ENCODE data around the gene ULK1.

ULK1 gene

DNA sequence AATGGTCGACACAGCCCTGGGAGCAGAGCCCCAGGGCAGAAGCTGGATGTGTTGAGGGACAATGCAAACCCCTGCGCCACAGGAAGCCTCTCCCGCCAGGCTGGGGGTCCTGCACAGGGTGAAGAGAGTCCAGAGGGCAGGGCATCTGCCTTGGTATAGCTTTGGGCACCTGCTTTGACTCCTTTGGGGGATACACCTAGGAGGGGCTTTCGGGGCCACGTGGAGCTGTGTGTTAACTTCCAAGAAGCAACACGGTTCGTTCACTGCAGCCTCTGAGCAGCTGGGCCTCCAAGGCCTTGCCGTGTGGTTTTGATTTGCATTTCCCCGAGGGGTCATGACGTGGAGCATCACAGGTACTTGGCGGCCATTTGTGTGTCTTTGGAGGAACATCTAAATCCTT lies 28.8 kb downstream of the ULK1 start:
- H3K4me3 ChIP-seq (ENCODE audit: low read depth, low read length) = no peak overlapping the region
- in situ Hi-C loops (cut with HindIII; ENCODE audit: low sequenced_read_pairs) = no loop called here
- TF ChIP-seq, protein P1, sequence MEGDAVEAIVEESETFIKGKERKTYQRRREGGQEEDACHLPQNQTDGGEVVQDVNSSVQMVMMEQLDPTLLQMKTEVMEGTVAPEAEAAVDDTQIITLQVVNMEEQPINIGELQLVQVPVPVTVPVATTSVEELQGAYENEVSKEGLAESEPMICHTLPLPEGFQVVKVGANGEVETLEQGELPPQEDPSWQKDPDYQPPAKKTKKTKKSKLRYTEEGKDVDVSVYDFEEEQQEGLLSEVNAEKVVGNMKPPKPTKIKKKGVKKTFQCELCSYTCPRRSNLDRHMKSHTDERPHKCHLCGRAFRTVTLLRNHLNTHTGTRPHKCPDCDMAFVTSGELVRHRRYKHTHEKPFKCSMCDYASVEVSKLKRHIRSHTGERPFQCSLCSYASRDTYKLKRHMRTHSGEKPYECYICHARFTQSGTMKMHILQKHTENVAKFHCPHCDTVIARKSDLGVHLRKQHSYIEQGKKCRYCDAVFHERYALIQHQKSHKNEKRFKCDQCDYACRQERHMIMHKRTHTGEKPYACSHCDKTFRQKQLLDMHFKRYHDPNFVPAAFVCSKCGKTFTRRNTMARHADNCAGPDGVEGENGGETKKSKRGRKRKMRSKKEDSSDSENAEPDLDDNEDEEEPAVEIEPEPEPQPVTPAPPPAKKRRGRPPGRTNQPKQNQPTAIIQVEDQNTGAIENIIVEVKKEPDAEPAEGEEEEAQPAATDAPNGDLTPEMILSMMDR (IDR thresholded peaks at IDR 0.05; ENCODE audit: low read depth, low read length, missing control alignments) = no peak

DNA sequence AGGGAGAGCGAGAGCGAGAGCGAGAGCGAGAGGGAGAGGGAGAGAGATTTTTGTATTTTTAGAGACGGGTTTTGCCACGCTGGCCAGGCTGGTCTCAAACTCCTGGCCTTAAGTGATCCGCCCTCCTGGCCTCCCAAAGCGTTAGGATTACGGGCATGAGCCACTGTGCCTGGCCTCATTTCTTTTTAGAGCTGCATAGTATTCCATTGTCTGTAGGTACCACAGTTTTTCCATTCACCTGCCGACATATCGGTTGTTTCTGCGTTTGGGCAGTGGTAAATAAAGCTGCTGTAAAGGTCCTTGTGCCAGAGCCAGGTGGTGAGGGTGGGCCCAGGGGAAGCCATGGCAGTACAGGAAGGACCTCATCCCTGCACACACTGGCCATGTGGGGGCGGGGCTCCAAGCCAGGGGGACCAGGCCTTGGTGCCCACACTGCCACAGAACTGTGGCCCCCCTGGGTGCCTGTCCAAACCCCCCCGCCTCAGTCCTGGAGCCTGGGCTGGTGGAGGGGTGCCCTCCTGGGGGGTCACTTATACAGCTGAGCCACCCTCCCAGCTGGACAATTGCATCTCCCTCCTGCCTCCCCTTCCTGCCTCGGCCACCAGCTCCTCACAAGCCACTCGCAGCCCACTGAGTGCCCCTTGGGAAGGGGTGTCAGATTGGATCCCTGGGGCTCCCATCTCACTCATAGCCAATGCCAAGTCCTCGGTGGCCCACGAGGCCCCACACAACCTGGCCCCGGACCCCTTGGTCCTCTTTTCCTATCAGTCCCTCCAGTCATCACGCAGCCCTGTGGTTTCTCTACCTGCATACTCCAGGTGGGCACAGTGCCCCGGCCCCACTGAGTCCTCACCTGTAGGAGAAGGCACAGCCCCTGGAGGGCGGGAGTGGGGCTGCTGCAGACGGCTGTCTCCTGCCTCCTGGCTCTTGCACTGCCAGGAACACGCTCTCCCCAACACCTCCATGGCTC lies 33.0 kb downstream of the ULK1 start:
- DNase-seq (ENCODE audit: low read depth) = no peak
- TF ChIP-seq, protein P1 (IDR thresholded peaks at IDR 0.05; ENCODE audit: low read depth, low read length, missing control alignments) = no peak
- in situ Hi-C loops (cut with HindIII; ENCODE audit: low sequenced_read_pairs) = no loop called here
- no peak overlapping the region for H3K4me3 ChIP-seq (ENCODE audit: low read depth, low read length)

More for the DNA sequence above, 28.8 kb downstream of the ULK1 start:
- no peak for DNase-seq (ENCODE audit: low read depth)

DNA sequence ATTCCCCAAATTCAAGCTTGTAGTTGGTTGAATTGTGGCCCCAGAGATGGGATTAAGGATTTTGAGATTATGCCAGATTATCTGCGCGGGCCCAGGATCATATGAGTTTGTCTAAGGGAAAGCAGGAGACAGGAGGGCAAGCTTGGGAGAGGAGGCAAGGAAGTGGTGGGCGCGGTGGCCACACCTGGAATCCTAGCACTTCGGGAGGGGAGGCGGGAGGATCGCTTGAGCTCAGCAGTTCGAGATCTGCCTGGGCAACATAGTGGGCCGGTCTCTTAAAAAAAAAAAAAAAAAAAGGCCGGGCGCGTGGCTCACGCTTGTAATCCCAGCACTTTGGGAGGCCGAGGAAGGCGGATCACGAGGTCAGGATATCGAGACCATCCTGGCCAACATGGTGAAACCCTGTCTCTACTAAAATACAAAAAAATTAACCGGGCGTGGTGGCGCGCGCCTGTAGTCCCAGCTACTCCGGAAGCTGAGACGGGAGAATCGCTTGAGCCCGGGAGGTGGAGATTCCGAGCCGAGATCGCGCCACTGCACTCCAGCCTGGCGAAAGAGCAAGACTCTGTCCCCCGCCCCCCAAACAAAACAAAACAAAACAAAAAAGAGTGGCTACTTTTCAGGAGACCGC lies 33.8 kb downstream of the ULK1 start:
- peak overlapping the region; percentile 93 for H3K4me3 ChIP-seq (ENCODE audit: low read depth, low read length)
- TF ChIP-seq, protein P1 (IDR thresholded peaks at IDR 0.05; ENCODE audit: low read depth, low read length, missing control alignments) = no peak
- DNase-seq (ENCODE audit: low read depth) = no peak
- in situ Hi-C loops (cut with HindIII; ENCODE audit: low sequenced_read_pairs) = no loop called here

DNA sequence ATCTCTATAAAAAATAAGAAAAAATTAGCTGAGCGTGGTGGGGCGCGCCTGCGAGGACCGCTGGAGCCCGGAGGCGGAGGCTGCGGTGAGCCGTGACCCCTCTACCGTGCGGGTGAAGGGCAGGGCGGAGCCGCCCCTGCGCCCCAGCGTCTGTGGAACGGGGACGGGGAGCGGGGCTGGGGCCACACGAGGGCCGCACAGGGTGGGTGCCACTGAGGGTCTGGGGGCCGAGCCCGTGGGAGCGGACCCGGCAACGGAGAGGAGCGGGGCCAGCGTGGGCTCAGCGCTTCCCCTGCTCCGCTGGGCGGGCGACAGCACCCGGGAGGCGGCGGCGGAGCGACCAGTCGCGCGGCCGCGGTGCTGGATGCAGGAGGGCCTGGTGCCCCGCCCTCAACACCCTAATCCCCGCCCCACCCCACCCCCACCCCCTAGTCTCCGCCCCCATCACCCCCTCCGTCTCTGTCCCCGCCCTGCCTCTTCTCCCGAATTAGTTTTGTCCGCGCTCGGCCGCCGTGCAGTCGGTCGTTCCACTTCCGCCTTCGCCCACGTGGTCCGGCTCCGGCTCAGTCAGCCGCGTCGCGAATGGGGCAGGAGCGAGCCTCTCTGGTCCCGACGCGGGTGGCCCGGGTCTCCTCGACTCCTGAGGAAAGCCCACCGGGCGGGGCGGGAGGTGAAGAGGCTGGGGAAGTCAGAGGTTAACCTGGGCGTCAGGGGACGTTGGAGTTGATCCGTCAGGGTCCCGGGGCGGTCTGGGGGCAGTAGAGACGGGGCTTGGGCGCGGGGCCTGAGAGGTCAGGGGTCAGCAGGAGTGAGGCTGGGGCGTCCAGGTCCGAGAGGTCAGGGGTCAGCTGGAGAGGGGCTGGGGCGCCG lies 34.5 kb downstream of the ULK1 start, which contains the start of gene PUS1:
Gene PUS1, plus strand, starts transcription at position 566 of the 870 bp plus-strand sequence. CDS start 447 bp downstream, outside the sequence.
- peak within 1 kb of the TSS; percentile 93 for H3K4me3 ChIP-seq (ENCODE audit: low read depth, low read length)
- DNase-seq (ENCODE audit: low read depth) = peak; percentile 81
- TF ChIP-seq, protein P1 (IDR thresholded peaks at IDR 0.05; ENCODE audit: low read depth, low read length, missing control alignments) = no peak
- in situ Hi-C loops (cut with HindIII; ENCODE audit: low sequenced_read_pairs) = no loop called here

DNA sequence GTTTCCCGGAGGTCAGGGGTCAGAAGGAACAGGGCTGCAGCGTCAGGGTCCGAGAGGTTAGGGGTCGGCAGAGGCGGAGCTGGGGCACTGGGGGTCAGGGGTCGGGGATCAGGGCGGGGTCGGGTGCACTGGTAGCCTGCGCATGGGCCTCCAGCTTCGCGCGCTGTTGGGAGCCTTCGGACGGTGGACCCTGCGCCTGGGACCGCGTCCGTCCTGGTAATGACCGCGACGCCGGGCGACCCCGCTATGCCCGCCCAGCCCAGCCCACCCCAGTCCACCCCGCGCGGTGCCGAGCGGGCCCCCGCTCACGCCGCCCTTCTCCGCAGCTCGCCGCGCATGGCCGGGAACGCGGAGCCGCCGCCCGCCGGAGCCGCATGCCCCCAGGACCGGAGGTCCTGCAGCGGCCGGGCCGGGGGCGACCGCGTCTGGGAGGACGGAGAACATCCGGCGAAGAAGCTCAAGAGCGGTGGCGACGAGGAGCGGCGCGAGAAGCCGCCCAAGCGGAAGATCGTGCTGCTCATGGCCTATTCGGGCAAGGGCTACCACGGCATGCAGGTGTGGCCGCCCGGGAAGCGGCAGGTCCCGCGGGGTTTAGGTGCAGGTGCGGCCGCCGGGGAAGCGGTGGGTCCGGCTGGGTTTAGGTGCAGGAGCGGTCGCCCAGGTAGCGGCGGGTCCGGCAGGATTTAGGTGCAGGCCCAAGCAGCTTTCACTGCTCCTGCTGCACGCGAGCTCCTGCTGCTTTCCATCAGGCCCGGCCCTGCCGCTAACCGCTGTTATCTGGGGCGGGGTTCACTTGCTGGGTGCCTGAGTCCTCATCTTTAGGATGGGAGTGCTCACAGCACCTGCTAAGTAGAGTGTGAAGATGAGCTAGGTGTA lies 35.4 kb downstream of the ULK1 start:
- in situ Hi-C loops (cut with HindIII; ENCODE audit: low sequenced_read_pairs) = no loop called here
- no peak for DNase-seq (ENCODE audit: low read depth)
- peak overlapping the region; percentile 93 for H3K4me3 ChIP-seq (ENCODE audit: low read depth, low read length)
- TF ChIP-seq, protein P1 (IDR thresholded peaks at IDR 0.05; ENCODE audit: low read depth, low read length, missing control alignments) = no peak
